NCI-H2171 treated with DMSO at 0.1 percent for 48 hours (cell line): ENCODE data around the gene ZNF341.

Experiments
- DNase-seq: peaks from one replicate; lab custom pipeline; 2025; lab: John Stamatoyannopoulos, UW

Gene ZNF341

DNA sequence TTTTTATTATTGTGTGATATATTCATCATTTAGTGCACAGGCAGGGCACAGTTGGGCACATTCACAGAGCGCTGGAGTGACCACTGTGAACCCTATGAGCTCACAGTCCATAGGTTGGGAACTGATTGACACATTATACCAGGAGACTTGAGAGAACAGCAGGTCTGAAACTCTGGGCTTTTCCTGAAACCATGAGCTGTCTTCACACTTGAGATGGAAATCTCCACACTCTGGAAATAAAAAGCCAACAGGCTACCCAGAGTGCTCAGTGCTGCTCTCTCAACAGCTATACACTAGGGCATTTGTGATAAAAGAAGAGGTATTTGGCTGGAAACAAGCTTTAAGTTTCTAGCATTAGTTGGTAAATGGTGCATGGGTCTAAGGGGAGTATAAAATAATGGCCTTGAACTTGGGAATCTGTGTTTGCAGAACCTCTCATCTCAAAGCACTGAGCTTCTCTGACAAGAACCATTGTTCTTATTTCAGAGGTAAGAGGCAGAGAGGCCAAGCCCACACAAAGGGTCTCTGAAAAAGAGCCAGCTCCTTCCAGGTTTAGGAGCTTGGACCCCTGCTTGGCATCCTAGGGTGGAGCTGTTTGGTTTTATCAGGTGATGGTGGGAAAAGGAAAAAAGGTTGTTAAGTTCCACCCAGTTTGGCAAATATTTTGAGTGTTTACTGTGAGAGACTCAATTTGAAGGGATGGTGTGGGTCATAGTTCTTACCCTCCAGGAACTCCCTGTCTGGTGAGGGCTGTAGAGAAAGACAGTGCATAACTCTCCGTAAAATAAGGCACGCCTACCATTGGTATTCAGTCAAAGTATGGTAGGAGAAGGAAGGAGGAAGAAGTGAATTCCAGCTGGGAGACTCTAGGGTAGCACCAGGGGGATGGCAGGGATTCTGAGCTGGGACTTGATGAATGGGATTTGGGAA, 93.8 kb downstream of the ZNF341 start:
- no peak for DNase-seq

DNA sequence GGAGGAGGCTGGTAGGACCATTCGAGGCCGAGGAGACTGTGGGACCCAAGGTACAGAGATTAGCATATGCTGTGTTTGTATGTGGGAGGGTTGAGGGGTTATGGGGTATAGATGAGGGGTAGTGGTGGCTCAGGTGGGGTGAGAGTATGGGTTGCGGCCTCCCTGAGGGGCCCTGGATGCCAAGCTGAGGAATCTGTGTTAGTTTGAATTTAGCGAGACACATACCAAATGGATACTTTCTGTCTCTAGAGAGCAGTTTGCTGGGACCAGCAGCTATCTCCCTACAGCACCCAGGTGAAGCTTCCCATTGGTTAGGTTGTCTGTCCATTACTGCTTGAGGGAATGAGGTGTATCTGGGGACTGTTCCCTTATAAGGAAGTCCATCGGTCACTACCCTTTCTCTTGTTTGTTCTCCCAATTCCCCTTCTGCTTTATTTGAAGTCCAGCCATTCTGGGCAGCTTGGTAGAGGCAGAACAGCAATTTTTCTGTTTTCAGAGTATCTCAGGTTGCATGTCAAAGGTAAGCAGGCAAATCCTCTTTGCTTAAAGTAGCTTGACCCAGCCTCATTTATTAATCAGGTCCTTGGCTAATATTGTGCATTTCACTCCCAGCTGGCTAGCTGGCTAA, 94.6 kb downstream of the ZNF341 start:
- DNase-seq: no peak

DNA sequence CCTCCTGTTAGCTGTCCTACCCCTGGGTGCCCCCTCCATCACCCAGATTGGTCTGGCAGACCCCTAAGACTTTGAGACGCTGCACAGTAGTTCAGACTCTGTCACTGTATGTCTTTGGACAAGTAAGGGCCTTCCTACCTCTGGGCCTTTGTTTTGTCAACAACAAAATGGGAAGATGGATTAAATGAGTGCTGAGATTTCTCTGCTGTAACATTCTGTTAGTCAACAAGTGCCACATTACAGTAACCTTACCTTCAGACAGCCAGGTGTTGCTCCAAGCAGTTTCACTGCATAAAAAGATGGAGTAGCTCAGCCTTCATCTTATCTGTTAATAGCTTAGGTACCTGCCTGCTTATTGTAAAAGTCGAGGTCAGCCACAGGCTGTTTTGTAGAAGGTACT, 95.3 kb downstream of the ZNF341 start:
- DNase-seq: no peak

DNA sequence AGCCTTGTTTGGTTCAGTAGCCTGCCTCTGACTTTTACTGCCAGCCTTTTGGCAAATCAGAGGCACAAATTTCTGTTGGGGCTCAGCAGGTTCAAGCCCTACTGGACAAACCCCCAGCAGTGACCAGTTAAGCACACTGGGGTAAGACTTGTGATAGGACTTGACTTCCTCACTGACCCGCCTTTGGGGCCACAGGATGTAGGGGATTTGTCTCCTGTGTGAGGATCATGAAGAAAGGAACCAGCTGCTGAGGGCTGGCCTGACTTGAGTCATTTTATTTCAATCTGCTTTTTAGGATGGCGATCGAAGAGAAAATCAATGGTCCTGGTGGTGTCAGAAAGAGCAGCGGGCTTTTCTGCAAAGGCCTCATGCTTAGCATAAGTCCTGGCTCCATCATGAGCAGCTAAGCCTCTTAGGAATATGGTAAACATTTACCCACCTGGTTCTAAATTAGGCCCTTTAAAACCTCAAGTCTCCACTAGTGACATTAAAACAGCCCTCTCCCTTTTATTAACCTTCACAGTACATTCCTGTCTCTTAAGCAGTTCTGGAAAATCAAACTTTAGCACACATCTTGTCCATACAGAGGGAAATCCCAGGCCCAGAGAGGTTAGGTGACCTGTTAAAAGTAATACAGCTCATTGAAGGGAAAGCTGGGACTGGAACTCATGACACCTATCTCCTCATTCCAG, 96.0 kb downstream of the ZNF341 start:
- DNase-seq: no peak

DNA sequence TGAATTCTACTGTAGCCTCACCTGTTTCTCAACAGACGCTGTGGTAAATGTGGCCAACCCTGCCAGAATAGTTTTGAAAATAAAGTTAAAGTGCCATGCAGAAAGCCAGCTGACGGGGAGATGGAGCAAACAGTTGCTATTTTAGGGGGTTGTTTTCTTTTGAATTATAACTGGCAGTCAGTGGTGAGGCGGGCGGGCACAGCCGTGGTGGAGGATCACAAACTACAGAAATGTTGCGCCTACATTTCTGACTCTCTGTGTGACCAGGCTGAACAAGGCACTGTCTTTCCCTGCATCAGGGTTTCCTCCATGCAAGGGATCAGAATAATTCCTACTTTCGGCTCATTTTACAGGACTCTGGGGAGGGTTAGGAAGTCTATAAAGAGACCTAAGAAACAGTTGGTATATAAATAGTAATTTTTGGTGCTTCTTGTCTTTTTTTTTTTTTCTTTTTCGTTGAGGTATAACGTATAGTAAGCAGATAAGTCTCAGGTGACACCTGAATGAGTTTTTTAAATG, 96.6 kb downstream of the ZNF341 start:
- no peak for DNase-seq

DNA sequence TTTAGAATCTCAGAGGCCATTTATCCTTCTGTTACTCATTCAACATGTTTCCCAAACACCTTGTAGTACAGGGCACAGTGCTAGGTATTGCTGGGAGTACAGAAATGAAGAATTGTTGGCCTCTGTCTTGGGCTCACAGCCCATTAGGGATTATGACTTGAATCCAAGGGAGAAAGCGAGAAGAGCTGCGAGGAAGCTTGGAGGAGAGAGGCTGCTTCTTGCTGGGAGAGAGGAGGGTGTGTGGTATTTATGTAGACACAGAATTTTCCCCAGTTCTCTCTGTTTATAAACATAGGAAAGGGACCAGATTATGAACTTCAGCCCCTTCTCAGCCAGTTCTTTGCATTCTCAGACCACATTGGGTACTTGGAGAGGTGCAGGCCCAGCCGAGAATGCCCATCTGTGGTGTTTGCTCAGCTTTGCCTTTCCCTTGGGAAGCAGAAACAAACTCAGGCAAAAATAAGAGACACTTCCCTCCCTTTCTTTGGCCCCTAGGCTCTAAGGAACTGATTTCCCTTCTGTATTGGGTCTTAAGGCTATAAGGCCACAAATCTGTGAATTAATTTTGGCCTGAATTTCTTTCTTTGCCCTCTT, 97.3 kb downstream of the ZNF341 start:
- DNase-seq: peak; percentile 32

DNA sequence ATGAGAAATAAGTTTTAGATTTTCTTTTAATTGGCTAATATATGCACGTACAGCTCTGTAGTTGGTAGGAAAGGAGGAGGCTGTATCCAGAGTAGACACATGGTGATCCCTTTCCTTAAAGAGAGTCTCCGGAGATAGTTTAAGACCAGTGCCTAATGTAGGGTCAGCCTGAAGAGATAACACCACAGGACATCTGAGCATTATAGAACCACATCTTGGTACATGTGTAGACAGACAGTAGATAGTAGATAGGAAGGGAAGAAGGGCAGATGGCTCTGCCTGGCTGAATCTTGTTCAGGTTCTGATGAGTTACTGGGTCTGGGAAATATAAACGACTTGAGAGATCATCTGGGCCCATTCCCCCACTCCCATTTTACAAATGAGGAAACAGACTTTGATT, 97.8 kb downstream of the ZNF341 start:
- DNase-seq: no peak

DNA sequence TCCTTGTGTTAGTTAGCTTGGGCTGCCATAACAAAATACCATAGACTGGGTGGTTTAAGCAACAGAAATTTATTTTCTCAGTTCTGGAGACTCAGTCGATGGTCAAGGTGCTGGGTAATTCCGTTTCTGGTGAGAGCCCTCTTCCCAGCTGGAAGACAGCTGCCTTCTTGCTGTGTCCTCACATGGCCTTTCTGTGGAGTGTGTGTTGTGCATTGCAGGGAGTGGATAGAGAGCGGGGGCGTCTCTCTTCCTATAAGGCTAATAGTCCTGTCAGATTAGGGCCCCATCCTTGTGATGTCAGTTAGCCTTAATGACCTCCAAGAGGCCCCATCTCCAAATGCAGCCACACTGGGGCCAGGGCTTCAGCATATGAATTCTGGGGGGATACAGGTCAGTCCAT, 98.6 kb downstream of the ZNF341 start:
- peak; percentile 31 for DNase-seq

DNA sequence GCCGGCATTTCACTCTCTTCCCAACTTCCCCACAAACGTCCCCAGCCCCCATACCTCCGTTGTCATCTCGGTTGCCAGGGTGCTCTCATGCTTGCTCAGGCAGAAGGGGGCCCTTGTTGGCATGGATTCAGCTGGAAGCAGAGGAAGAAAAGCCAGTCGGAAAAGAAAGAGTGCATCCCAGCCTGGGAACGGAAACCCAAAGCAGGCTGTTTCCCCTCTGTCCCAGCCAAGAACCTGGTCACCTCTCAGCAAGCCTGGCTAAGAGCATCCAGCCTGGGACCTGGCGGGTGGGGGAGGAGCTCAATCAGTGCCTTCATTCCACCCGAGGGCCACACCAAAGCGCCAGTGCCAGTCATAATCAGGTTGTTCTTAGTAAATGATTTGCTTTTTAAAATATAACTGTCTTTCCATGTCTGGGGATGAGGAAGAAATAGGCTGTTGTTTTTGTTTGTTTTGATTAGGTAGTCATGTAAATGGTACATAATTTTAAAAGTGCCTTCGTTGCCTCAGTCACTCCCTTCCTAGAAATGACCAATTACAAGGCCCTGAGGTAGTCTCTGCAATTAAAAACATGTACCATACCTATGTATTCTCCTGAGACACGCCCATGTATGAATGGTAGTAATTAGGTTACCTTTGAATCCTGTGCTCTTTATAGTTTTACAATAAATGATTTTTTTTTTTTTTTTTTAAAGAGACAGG, 100.5 kb downstream of the ZNF341 start:
- DNase-seq: peak; percentile 93

DNA sequence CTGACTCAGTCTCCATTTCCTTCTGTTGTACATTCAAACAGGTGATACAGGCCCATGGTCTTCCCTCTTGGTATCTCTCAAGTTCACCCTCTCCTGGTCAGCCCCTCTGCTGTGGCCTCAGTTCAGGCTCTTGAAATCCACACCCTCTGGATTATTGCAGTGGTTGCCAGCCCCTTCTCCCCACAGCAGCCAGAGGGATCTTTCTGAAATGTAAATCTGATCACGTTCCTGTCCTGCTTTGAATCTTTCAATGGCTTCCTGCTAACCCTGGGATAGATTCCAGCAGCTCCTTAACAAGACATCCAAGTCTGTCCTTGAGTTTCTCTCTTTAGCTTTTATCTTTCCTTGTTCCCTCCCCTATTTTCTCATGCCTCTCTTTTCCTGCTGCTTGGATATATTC, 101.5 kb downstream of the ZNF341 start:
- no peak for DNase-seq

DNA sequence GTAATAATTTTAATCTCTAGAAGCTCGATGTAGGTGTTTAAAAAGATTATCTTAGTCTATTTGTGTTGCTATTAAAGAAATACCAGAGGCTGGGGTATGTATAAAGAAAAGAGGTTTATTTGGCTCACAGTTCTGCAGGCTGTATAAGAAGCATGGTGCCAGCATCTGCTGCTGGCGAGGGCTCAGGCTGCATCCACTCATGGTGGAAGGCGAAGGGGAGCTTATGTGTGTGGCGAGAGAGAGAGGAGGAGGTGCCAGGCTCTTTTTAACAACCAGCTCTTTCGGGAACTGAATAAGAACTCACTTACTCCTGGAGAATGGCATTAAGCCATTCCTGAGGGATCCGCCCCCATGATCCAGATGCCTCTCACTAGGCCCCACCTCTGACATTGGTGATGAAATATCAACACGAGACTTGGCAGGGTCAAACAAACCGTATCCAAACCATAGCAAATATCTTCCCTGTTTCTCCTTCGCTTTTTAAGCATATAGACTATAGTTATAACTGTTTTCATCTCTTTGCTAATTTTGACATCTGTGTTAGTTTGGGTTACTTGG, 103.9 kb downstream of the ZNF341 start:
- DNase-seq: no peak

DNA sequence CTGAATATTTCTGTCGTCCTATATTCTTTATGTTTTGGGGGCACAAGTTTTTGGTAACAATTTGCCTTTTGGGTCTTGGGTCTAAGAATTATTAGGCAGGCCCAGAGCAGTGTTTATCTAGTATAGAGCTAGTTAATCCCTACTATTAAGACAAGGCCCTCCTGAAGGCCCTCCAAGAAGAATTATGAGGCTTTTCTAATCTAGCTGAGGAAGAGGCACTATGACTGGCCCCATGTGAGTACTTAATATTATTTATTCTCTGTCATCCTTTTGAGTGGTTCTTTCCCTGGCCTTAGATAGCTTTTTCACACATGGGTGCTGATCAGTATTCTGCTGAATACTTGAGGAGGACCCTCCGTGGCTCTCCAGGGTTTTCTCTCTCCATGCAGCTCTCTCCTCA, 104.5 kb downstream of the ZNF341 start:
- no peak for DNase-seq

DNA sequence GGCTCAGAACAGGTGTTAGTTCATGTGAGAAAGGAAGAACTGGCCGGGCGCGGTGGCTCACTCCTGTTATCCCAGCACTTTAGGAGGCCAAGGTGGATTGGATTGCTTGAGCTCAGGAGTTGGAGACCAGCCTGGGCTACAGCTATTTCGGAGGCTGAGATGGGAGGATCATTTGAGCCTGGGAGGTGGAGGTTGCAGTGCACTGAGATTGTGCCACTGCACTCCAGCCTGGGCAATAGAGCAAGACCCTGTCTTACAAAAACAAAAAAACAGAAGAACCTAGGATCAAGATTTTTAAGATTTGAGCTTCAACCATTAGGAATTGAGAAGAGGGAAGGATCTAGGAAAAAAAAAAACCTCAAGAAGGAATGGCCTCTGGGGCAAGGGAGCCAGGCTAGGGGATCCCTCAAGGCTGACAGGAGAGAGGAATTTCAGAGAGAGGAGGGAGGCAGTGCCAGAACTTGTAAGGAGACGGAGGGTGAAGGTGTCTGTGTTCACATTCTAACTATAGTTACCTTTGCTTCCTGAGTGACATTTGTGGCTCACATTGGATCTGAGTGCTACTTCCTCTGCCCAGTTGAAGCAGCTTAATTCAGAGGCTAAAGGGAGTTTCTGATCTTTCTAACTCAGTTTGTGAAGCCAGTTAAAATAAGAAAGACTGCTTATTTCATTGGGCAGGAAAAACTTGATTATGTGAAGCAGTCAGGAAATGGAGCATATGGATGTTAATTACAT, 105.5 kb downstream of the ZNF341 start:
- DNase-seq: no peak

DNA sequence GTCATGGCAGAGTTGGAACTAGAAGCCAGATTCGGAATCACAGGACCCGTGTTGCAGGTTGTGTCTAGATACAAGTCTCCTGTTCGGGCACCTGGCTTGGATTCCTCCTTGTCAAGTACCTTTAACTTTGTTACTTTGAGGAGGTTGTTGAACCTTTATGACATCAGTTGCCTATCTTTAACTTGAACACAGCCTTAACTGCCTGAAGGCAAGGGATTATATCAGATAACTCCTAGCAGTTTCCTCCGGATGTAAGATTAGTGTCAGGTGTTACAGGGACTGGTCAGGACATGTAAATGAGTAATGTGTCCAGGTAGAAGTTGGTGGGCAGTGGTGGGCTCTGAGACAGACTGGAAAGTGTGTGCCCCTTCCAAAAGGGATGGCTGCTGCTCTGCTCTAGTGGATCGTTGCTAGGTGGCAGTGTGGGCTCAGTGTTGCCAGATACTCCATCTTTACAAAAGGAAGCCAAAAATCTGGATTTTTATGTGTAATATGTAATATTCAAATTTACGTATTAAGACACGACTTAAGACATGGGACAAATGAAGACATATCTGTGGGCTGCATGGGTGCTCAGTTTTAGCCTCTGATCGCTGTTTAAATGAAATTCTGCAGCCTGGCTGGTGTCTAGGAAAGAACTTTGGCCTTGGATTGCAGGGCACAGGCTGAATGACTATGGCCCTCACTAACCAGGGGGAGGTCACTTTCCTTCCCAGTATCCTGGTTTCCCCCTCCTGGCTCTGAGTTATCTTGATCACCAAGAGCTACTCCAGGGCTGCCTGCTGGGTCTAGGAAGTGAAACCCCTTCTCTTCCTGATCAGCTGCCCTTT, 106.5 kb downstream of the ZNF341 start:
- DNase-seq: no peak

DNA sequence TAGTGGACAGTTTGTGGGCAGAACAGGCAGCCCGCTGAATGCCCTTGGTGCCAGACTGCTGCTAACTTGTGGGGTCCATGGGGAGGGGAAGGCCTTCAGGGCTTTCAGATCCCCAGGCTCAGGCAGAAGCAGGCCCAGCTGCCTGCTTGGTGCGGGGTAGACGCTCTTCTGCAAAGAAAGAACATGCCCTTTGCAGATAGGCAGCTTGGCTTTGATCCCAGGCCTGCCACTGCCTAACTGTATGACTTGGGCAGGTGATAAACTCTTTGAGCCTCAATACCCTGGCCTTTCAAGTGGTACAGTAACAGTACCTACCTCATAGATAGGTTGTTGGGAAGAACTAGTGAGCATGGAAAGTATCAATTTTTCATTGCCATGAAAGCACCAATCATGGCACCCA, 107.8 kb downstream of the ZNF341 start:
- peak; percentile 29 for DNase-seq

DNA sequence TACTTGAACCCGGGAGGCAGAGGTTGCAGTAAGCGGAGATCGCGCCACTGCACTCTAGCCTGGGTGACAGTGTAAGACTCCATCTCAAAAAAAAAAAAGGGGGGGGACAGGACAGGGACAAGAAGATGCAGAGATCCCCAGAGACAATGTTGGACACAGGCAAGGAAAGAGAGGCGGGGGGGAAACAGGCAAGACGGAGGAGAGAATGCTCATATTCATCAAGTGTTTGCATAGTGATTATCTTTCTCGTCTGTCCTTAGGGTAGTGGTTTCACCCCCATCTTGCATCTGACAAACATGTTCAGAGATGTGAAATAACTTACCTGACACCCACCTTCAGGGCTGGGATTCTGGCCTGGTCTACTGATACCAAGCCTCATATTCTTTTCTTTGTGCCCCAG, 108.4 kb downstream of the ZNF341 start:
- DNase-seq: no peak

DNA sequence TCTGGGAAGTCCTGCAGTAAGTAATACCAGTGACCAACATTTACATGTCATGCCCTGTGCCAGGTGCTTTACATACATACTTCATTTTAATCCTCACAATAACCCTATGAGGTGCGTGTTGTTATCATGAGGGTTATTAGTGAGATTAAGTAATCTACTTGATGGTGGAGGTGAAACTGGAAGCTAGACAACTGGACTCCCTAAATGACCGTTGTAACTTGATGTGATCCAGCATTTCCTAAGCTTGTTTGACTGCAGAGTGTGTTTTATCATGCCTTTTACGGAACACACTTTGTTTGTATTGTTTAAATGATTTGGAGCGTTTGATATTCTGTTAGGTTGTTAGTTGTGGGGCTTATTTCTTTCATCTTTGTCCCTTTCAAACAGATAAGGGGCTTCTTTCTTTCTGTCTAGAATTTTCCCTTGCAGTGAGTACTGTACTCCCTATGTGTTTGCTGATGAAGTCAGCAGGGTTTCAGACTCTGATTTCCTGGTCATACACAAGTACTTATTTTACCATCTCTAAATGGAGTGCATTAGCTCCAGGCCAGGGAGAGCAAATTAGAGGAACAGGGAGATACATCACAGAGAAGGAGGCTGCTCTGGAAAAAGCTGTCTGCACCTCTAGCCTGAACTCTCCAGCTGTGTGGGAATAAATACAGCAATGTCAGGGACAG, 109.1 kb downstream of the ZNF341 start:
- DNase-seq: no peak

DNA sequence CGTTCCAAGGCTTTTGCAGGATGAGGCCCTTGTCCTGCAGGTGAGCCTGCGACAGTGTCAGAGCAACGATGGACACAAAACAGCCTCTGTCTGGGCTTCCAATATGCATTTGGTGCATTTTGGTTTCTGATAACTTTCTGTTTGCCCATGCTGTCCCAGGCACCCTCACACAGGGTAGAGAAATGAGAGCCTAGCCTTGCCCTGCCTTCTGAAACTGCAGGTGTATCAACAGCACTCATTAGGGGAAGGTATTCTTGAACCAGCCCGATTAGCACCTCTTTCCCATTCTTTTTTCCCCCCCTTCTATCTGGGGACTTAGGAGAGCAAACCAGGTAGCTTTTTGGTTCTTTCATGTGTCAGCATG, 109.6 kb downstream of the ZNF341 start:
- no peak for DNase-seq
